ENCODE measurements around the gene MGAT2. TPM values are rescaled to one million over a fixed set of nuclear protein-coding genes. Genes with fewer than 3 reads are reported as not detected.

The MGAT2 gene
- total RNA-seq, 4 donors from 2014 or later: 7.2 to 11.5 (median 9.6) TPM

- in situ Hi-C loops (cut with MboI; ENCODE audit: low sequenced_read_pairs in 4 of 4): no loop called here
- no peaks in the 10 kb centered on the region for H3K36me3 ChIP-seq
These were observed 39.2 kb downstream of the MGAT2 start for GRCh38 chr14:49659526-49660455.

GRCh38 chr14:49670475-49670874 lies 49.9 kb downstream of the MGAT2 start:
- Histone ChIP-seq H3K36me3 (no peaks in the 10 kb centered on the region), H3K4me1 (no peaks in the 10 kb centered on the region), H3K4me3 (no peak overlapping the region), H3K27me3 (no peaks in the 10 kb centered on the region), H3K9me3 (no peaks in the 10 kb centered on the region), H3K27ac (no peak overlapping the region)
- no peak for ATAC-seq
- no peak for TF ChIP-seq CTCF (IDR thresholded peaks at IDR 0.05 in 4 of 5, conservative IDR thresholded peaks at IDR 0.05 in 1 of 5)
- no peak for TF ChIP-seq POLR2A (IDR thresholded peaks at IDR 0.05)
- in situ Hi-C loops (cut with MboI; ENCODE audit: low sequenced_read_pairs in 4 of 4) (no loop called here), intact Hi-C loops (cut with DNase I; ENCODE audit: low total_unique reads) (no loop called here)
- no peak for DNase-seq

More at GRCh38 chr14:49659526-49660455, 39.2 kb downstream of the MGAT2 start:
- DNase-seq: no peak
- H3K4me1 ChIP-seq: peaks cover 0 to 5% of the 10 kb centered on the region in 2 donors
- no peaks in the 10 kb centered on the region for H3K9me3 ChIP-seq
- intact Hi-C loops (cut with DNase I; ENCODE audit: low total_unique reads): no loop called here
- H3K4me3 ChIP-seq: no peak overlapping the region
- no peak for ATAC-seq
- no peaks in the 10 kb centered on the region for H3K27me3 ChIP-seq
- TF ChIP-seq CTCF (IDR thresholded peaks at IDR 0.05 in 4 of 5, conservative IDR thresholded peaks at IDR 0.05 in 1 of 5): no peak
- H3K27ac ChIP-seq: no peak overlapping the region

Other genes with a start within 250 kb of the MGAT2 start
- over 10,000 TPM in 1 of 4 donors, 1,000 to 10,000 TPM in 3; 6,799 to 10,395 (median 8,793) TPM for gene RPS29, start 34.4 kb upstream of the MGAT2 start, total RNA-seq
- gene LRR1, start 21.9 kb upstream of the MGAT2 start, total RNA-seq: 1 to 10 TPM; 1.3 to 5.8 (median 3.7) TPM
- gene RPL36AL, start 173 bp upstream of the MGAT2 start, total RNA-seq: 100 to 1,000 TPM; 156 to 226 (median 203) TPM
- gene DNAAF2, start 14.4 kb downstream of the MGAT2 start, total RNA-seq: 1 to 10 TPM; 5.6 to 8.4 (median 6.9) TPM
- 1 to 10 TPM in 2 of 4 donors, not detected in 2; 1.5 to 3.6 TPM for gene POLE2, start 67.4 kb downstream of the MGAT2 start, total RNA-seq
- gene KLHDC1, start 72.3 kb downstream of the MGAT2 start, total RNA-seq: 1 to 10 TPM; 4.1 to 7.2 (median 4.7) TPM
- 10 to 100 TPM; 73.9 to 96.5 (median 82.3) TPM for gene KLHDC2, start 147.4 kb downstream of the MGAT2 start, total RNA-seq
- gene NEMF, start 232.0 kb downstream of the MGAT2 start, total RNA-seq: 10 to 100 TPM; 56.5 to 71.1 (median 65.2) TPM